T-helper 2 cell treated with Interferon-gamma antibody and Interleukin-4, amounts not matched to agents 5 μg/mL and 100 μg/mL, for 36 hours (primary cell): ENCODE measurements around the gene STX18.
"Not testable (repeated sequence)": the region's sequence is repeated elsewhere in the genome, so short reads cannot be mapped to it uniquely, and the experiment has no call there.

Experiments used
- DNase-seq: peaks from one replicate; pipeline ENCODE4 v3.0.0; 2021; ENCODE audit warnings: low spot score
- H3K27ac Mint-ChIP-seq: one replicate; pipeline ENCODE4 v1.8.0; 2021; ENCODE audit warnings: mild to moderate bottlenecking, mixed read lengths
- H3K27me3 Mint-ChIP-seq: one replicate; pipeline ENCODE4 v1.8.0; 2021; ENCODE audit warnings: low read depth, mixed read lengths
- H3K36me3 Mint-ChIP-seq: one replicate; pipeline ENCODE4 v1.8.0; 2021; ENCODE audit warnings: low read depth, mixed read lengths
- H3K4me1 Mint-ChIP-seq: one replicate; pipeline ENCODE4 v1.8.0; 2021; ENCODE audit warnings: low read depth, mixed read lengths
- H3K4me3 Mint-ChIP-seq: one replicate; pipeline ENCODE4 v1.8.0; 2022; ENCODE audit warnings: mild to moderate bottlenecking, moderate library complexity, mixed read lengths
- H3K9me3 Mint-ChIP-seq: one replicate; pipeline ENCODE4 v1.8.0; 2021; ENCODE audit warnings: mixed read lengths

Gene STX18

DNA sequence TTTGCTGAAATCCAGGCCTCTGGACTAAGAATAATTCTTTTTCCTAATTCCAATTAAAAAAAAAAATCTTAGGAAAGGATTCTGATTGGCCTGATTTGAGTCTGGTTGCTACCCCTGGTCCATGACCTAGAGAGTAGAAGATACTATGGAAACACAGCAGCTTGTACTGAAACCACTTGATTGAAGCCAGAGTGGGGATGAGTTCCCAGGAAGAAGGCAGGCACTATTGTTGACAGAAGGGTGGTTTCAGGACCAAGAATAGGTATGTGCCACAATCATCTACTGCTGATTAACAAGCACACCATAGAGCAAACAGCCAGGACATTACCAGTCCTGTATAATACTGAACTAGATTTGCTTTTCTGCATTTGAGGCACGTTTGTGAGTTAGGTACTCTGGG lies 29.6 kb downstream of the STX18 start:
- H3K27me3 Mint-ChIP-seq: no peaks in the 10 kb centered on the region
- H3K27ac Mint-ChIP-seq: no peak overlapping the region
- no peak overlapping the region for H3K4me3 Mint-ChIP-seq
- H3K9me3 Mint-ChIP-seq: no peaks in the 10 kb centered on the region
- peaks cover 14% of the 10 kb centered on the region for H3K4me1 Mint-ChIP-seq
- no peak for DNase-seq
- H3K36me3 Mint-ChIP-seq: no peaks in the 10 kb centered on the region

DNA sequence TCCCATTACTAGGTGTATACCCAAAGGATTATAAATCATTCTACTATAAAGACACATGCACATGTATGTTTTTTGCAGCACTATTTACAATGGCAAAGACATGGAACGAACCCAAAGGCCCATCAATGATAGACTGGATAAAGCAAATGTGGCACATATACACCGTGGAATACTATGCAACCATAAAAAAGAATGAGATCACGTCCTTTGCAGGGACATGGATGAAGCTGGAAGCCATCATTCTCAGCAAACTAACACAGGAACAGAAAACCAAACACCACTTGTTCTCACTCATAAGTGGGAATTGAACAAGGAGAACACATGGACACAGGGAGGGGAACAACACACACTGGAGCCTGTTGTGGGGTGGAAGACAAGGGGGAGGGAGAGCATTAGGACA lies 31.2 kb downstream of the STX18 start:
- H3K27me3 Mint-ChIP-seq, H3K9me3 Mint-ChIP-seq, DNase-seq, H3K36me3 Mint-ChIP-seq, H3K27ac Mint-ChIP-seq, H3K4me3 Mint-ChIP-seq: not testable (repeated sequence)
- peaks cover 10% of the 10 kb centered on the region for H3K4me1 Mint-ChIP-seq

DNA sequence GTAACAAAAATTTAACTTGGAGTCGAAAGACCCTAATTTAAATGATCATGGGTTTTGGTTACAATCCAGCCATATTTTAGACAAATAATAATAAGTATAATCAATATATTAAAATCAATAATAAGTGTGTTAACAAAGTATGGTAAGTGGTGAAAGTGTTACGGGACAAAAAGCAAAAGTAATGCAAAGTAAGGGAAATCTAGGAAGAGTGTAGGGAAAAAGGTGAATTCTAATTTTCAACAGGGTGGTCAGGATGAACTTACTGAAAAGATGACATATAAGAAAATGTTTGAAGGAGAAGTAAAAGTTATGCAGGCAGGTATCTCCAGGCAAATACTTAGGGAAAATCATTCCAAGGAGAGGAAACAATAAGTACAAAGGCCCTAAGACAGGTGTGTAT lies 32.3 kb downstream of the STX18 start:
- Mint-ChIP-seq H3K4me1 (peaks cover 8% of the 10 kb centered on the region), H3K27me3 (no peaks in the 10 kb centered on the region), H3K27ac (no peak overlapping the region), H3K36me3 (no peaks in the 10 kb centered on the region), H3K4me3 (no peak overlapping the region), H3K9me3 (no peaks in the 10 kb centered on the region)
- DNase-seq: no peak

DNA sequence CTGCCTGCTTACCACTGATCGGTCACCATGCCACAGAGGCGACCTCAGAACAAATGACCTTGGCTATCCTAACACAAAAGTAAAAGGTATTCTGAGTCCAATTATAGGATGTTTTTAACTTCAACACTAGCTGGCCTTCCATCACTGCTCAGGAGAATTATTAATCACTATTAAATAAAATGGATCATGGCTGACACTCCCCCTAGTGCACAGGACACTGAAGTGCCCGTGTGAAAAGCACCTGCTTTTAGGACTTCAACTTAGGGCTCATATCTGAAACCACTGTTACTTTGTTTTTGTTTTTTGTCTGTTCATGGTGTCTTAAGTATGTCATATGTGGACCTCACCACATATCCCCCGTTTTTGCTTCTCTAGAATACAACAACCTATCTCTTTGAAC lies 33.9 kb downstream of the STX18 start:
- Mint-ChIP-seq H3K27me3 (no peaks in the 10 kb centered on the region), H3K27ac (no peak overlapping the region), H3K9me3 (no peaks in the 10 kb centered on the region), H3K4me1 (peaks cover 9% of the 10 kb centered on the region), H3K36me3 (no peaks in the 10 kb centered on the region), H3K4me3 (no peak overlapping the region)
- no peak for DNase-seq

DNA sequence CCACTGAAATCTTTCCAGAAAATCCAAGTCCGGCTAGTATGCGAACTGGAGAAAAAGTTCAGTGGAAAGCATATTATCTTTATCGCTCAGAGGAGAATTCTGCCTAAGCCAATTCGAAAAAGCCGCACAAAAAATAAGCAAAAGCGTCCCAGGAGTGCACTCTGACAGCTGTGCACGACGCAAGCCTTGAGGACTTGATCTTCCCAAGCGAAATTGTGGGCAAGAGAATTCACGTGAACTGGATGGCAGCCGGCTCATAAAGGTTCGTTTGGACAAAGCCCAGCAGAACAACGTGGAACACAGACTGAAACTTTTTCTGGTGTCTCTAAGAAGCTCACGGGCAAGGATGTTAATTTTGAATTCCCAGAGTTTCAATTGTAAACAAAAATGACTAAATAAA lies 34.4 kb downstream of the STX18 start:
- H3K27me3 Mint-ChIP-seq: no peaks in the 10 kb centered on the region
- no peak overlapping the region for H3K4me3 Mint-ChIP-seq
- H3K4me1 Mint-ChIP-seq: peaks cover 13% of the 10 kb centered on the region
- H3K36me3 Mint-ChIP-seq: no peaks in the 10 kb centered on the region
- DNase-seq: no peak
- H3K9me3 Mint-ChIP-seq: no peaks in the 10 kb centered on the region
- no peak overlapping the region for H3K27ac Mint-ChIP-seq

DNA sequence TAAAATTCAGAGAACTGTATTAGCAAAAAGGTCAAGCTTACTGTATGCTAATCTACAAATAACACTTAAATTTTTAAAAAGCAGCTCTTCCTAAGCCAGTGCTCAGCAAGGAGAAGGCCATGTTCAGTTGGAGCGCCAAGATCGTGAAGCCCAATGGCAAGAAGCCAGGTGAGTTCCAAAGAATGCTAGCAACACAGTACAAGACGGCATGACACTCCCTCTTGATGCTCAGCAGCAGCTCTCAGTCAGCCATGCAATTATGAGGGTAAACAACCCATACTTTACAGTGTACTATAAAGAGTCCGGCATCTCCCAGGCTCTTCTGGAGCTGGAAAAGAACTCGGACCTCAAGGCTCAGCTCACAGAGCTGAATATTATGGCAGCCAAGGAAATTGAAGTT lies 34.9 kb downstream of the STX18 start:
- Mint-ChIP-seq H3K4me3 (no peak overlapping the region), H3K36me3 (no peaks in the 10 kb centered on the region), H3K9me3 (no peaks in the 10 kb centered on the region), H3K27me3 (no peaks in the 10 kb centered on the region), H3K27ac (no peak overlapping the region), H3K4me1 (peaks cover 13% of the 10 kb centered on the region)
- no peak for DNase-seq

DNA sequence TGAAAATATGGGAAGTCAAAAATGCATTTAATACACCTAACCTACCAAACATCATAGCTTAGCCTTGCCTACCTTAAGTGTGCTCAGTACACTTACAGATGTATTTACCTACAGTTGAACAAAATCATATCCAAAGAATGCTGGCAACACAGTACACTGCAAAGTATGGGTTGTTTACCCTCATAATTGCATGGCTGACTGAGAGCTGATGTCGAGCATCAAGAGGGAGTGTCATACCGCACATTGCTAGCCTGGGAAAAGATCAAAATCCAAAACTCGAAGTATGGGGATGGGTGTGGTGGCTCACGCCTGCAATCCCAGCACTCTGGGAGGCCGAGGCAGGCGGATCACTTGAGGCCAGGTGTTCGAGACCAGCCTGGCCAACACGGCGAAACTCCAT lies 36.6 kb downstream of the STX18 start:
- not testable (repeated sequence) for H3K36me3 Mint-ChIP-seq, DNase-seq, H3K27ac Mint-ChIP-seq, H3K9me3 Mint-ChIP-seq, H3K4me3 Mint-ChIP-seq, H3K27me3 Mint-ChIP-seq
- peaks cover 15% of the 10 kb centered on the region for H3K4me1 Mint-ChIP-seq

DNA sequence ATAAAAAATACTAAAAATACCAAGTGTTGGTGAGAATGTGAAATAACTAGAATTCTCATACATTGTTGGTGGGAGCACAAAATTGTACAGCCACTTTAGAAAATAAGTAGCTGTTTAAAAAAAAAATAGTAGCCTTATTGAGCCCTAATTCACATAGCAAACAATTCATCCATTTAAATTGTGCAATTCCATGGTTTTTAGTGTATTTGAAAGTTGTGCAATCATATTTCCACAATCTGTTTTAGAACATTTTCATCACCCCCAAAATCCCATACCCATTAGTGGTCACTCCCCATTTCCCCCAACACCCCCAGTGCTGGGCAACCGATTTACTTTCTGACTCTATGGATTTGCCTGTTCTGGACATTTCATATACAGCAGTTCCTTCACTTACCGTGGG lies 37.1 kb downstream of the STX18 start:
- Mint-ChIP-seq H3K27ac (no peak overlapping the region), H3K4me3 (no peak overlapping the region), H3K9me3 (no peaks in the 10 kb centered on the region), H3K27me3 (no peaks in the 10 kb centered on the region), H3K4me1 (peaks cover 15% of the 10 kb centered on the region), H3K36me3 (no peaks in the 10 kb centered on the region)
- no peak for DNase-seq

DNA sequence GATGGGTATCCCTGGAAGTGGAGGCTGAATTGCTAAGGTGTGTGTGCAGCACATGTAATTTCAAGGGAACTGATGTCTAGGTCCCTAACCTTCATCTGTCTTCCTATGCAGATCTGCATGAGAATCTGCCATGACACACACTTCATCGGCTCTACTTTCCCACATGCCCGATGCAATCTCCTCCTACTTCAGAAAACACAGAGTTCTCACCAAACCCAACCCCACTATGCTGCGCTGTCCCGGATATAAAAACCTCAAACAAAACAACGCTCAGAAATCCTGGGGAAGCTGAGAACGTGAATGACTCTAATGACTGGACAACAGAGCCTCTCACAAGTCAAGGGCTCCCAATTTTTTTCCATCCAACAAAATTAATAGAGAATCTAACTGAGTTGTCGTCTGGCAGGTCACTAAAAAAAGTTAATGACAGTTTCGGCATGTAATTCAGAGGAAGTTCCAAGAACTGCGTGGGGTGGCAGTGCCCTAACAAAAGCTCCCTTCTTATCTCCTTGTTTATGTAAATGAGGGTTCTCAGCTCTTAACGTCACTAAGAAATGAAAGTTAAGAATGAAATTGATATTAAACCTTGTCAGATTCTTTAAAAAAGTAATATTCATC lies 39.0 kb downstream of the STX18 start:
- Mint-ChIP-seq H3K27ac (peak overlapping the region; percentile 3), H3K9me3 (no peaks in the 10 kb centered on the region), H3K4me1 (peaks cover 9% of the 10 kb centered on the region), H3K36me3 (no peaks in the 10 kb centered on the region), H3K27me3 (no peaks in the 10 kb centered on the region), H3K4me3 (peak overlapping the region; percentile 66)
- DNase-seq: peak; percentile 61

DNA sequence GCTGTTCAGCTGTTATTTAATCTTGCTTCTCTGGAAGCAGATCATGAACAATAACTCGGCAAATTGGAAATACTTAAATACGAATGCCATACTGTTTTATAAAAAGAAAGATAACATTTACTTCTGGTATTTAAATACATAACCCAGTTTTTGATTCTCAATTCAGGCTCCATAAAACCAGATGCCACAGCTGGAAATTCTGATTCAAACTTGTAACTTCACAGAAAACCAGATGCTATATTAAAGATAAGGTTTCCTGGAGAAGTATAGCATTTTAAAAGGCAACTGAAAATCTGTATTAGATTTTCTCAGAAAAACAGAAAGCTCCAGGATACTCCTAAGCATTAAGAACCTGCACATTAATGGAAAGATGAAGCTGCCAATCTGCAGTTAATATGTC lies 40.2 kb downstream of the STX18 start:
- Mint-ChIP-seq H3K27ac (no peak overlapping the region), H3K9me3 (no peaks in the 10 kb centered on the region), H3K4me1 (peaks cover 9% of the 10 kb centered on the region), H3K36me3 (no peaks in the 10 kb centered on the region), H3K27me3 (no peaks in the 10 kb centered on the region), H3K4me3 (no peak overlapping the region)
- DNase-seq: no peak

DNA sequence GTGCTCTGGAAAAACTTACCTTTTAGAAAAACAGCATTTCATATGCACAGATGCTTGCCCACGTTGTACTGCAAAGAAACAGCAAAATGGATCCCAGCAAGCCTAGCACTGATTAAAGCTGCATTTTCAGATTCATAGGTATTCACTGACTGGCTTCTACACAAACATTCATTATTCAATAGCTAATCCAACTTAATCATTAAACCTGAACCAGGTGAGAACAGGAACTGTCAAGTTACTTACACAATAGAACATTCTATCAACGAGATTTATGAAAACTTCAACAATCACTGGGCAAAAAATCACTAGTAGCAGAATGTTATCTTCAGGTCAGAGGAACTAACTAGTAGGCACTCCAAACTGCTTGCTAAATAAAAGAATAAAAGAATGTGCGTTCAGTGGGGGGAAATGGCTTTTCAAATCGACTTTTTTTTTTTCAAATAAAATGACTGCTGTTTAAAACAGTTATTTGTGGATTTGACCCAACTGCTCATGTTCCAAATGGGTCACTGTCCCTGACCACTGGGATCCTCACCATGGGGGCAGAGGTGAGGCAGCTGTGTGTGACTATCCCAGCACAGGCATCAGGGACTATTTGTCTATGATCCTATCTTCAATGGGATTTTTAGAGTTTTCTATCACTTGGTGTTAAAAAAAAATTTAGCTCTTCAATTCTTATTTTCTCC lies 42.3 kb downstream of the STX18 start:
- Mint-ChIP-seq H3K4me1 (peaks cover 9% of the 10 kb centered on the region), H3K36me3 (no peaks in the 10 kb centered on the region), H3K27me3 (no peaks in the 10 kb centered on the region), H3K9me3 (no peaks in the 10 kb centered on the region), H3K4me3 (no peak overlapping the region), H3K27ac (no peak overlapping the region)
- no peak for DNase-seq

DNA sequence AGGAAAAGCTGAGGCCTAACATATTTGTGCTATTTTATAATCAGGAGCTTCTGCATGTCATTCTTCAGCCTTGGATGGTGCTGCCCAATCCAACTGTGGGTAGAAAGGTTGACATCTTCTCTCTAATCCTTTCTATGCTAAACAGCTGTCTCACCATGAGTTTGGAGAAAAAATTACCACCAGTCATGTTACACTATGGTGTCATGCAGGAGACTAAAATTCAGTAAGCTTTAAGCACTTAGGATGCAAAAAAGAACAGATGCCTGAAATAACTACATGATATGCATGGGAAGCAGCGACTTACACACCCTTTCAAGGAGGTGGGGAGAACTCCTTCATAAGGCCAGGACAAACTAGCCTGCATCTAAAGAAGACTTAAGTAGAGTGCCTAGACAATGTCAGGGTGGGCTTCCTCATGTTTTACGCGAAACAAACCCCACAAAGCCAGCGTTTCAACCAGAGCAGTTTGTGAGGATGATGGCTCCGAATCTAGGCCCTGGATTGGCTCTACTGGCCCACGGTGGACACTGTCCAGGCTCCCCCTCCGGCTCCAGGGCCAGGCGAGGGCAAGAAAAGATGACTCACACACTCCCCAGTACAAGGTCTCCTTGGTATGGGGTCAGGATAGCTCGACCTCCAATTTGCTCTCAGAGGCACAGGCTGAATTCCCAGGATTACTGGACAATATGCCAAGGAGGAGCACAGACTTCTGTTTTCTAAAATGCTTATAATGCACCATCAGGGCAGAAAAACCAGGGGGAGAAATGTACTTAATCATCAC lies 45.1 kb downstream of the STX18 start:
- no peak for DNase-seq
- Mint-ChIP-seq H3K4me3 (no peak overlapping the region), H3K27me3 (no peaks in the 10 kb centered on the region), H3K27ac (no peak overlapping the region), H3K36me3 (no peaks in the 10 kb centered on the region), H3K4me1 (peaks cover 6% of the 10 kb centered on the region), H3K9me3 (no peaks in the 10 kb centered on the region)

DNA sequence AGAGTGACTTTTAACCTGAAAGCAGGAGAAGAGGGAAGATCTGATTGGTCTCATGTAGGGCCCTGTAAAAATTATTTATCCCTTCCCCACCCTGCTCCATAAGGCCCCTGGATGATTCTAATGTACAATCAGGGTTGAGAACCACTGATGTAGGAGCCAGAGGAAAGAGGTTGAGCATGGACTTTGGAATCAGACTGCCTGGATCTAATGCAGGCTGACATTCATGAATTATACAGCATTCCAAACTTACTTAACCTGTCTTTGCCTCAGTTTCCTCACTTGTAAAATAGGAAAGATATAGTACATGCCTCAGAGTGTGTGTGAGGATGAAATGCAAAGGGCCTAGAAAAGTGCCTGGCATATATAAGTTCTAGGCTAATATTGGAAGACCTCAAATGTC lies 47.0 kb downstream of the STX18 start:
- Mint-ChIP-seq H3K4me3 (no peak overlapping the region), H3K27me3 (no peaks in the 10 kb centered on the region), H3K36me3 (no peaks in the 10 kb centered on the region), H3K4me1 (peaks cover 6% of the 10 kb centered on the region), H3K9me3 (no peaks in the 10 kb centered on the region), H3K27ac (no peak overlapping the region)
- DNase-seq: no peak

DNA sequence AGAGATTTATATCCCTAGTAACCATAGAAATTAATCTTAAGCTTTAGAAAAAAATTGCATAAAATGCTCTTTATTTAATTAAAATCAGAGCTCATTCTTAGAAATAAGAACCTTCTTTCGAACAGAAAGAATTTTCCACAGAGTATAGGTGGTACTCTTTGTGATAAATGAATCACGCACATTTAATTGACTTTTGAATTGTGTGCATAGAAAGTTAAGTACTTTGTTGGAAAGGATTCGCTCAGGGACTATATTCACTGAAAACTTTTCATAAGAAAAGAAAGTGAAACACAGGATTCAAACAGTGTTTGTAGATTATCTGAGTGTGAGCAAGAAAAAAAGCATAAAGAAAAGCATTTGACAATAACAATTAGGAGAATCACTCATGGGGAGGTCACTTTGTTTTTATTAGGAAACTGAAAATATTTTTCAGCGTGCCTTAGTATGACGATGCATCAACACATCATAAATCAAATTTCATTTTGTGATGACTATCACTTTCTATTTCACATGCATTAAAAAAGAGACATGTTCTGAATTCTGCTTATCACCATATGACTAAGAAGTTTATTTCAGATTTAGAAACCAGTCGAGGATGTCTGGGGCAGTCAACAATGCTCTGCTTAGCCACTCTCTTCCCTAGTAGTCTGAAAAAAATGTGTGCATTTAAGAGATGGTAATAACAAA lies 49.5 kb downstream of the STX18 start:
- Mint-ChIP-seq H3K27ac (no peak overlapping the region), H3K36me3 (no peaks in the 10 kb centered on the region), H3K4me3 (peak overlapping the region; percentile 51), H3K9me3 (no peaks in the 10 kb centered on the region), H3K4me1 (peaks cover 6% of the 10 kb centered on the region), H3K27me3 (no peaks in the 10 kb centered on the region)
- DNase-seq: no peak
